Measurements from ENCODE around the gene TCHHL1. TPM values are rescaled to one million over a fixed set of nuclear protein-coding genes. Genes with fewer than 3 reads are reported as not detected.

Gene TCHHL1
- total and polyA plus RNA-seq, 2 of the 13 experiments (the other 11 are each of a cell fraction or from before 2014, with no cell fraction given), result not detected

- TF ChIP-seq TIGD3 (CRISPR knock-in tag; IDR thresholded peaks at IDR 0.05; ENCODE audit: borderline replicate concordance) (no peak), ZNF597 (CRISPR knock-in tag; IDR thresholded peaks at IDR 0.05) (no peak), ZBTB21 (CRISPR knock-in tag; IDR thresholded peaks at IDR 0.05) (no peak), ZNF75D (CRISPR knock-in tag; IDR thresholded peaks at IDR 0.05; ENCODE audit: borderline replicate concordance) (no peak)
Measured at GRCh38 chr1:152115344-152115743, 26.5 kb upstream of the TCHHL1 start, which contains the start of gene TCHH (continued).

GRCh38 chr1:152112885-152113432 is 24.1 kb upstream of the TCHHL1 start:
- DNase-seq (ENCODE audit: low spot score) (no peak), FAIRE-seq (no peak), ATAC-seq (no peak)
- 25% methylated on average over 13 of the region's 13 CpGs for WGBS (ENCODE audit: low lambda C conversion rate)
- Histone ChIP-seq H2AFZ (ENCODE audit: low read length) (no peak overlapping the region), H4K20me1 (ENCODE audit: insufficient read depth, low read length) (no peaks in the 10 kb centered on the region), H3K36me3 (replicated peaks in 1 of 2; ENCODE audit: control insufficient read depth in 1 of 2, insufficient read depth in 2 of 2, low read length in 2 of 2) (no peaks in the 10 kb centered on the region), H3K4me2 (ENCODE audit: low read depth, low read length) (no peak overlapping the region), H3K79me2 (ENCODE audit: insufficient read depth, low read length) (no peaks in the 10 kb centered on the region), H3K9ac (ENCODE audit: insufficient read depth, low read depth, low read length) (no peak overlapping the region), H3K27me3 (ENCODE audit: control insufficient read depth in 1 of 2, insufficient read depth in 2 of 2, low read length in 2 of 2) (peaks cover 5 to 50% of the 10 kb centered on the region in 2 experiments; a peak in 3 of 5 replicates), H3K4me1 (ENCODE audit: insufficient read depth, low read length) (no peaks in the 10 kb centered on the region), H3K4me3 (replicated peaks in 1 of 3; ENCODE audit: insufficient read depth in 1 of 3, low read depth in 2 of 3, low read length in 3 of 3) (no peak overlapping the region), H3K9me3 (ENCODE audit: low read length) (no peaks in the 10 kb centered on the region), H3K27ac (ENCODE audit: extremely low read length, insufficient read depth, low read length) (no peak overlapping the region)
- BruUV-seq (replicated peaks), result no TSS peak
- ChIA-PET CTCF (ENCODE audit: low intra/inter-chr PET ratio, low total read pairs) (no interaction called here), POLR2A (no interaction called here)
- in situ Hi-C loops (cut with HindIII; ENCODE audit: extremely low pct_ligation_motif_present, low pct_unique_long_range_greater_than_20kb), result no loop called here
- intact Hi-C loops (cut with micrococcal nuclease; ENCODE audit: unreplicated experiment), result no loop called here
- TF ChIP-seq JARID2 (CRISPR knock-in tag; IDR thresholded peaks at IDR 0.05; ENCODE audit: insufficient replicate concordance) (no peak), MYPOP (CRISPR knock-in tag; IDR thresholded peaks at IDR 0.05) (no peak), CENPBD1 (CRISPR knock-in tag; IDR thresholded peaks at IDR 0.05; ENCODE audit: borderline replicate concordance, low read depth) (no peak), PTBP1 (IDR thresholded peaks at IDR 0.05; ENCODE audit: low read depth, low read length, poor library complexity, severe bottlenecking) (no peak), ZNF615 (CRISPR knock-in tag; IDR thresholded peaks at IDR 0.05; ENCODE audit: borderline replicate concordance) (no peak), SMARCC2 (IDR thresholded peaks at IDR 0.05) (no peak), SKIL (CRISPR knock-in tag; IDR thresholded peaks at IDR 0.05; ENCODE audit: borderline replicate concordance) (no peak), ZFYVE20 (CRISPR knock-in tag; IDR thresholded peaks at IDR 0.05; ENCODE audit: borderline replicate concordance, low read depth) (no peak), THAP7 (CRISPR knock-in tag; IDR thresholded peaks at IDR 0.05) (no peak), RARG (CRISPR knock-in tag; IDR thresholded peaks at IDR 0.05; ENCODE audit: low read depth) (no peak), ZNF225 (CRISPR knock-in tag; IDR thresholded peaks at IDR 0.05) (no peak), MAFG (CRISPR knock-in tag; IDR thresholded peaks at IDR 0.05) (no peak)

All from HepG2 (cell line).